Renal cortex interstitium (tissue), 11 donors: Measurements from ENCODE around the gene CUX1. TPM values are rescaled to one million over a fixed set of nuclear protein-coding genes. Genes with fewer than 3 reads are reported as not detected.
"Not testable (repeated sequence)": the region's sequence is repeated elsewhere in the genome, so short reads cannot be mapped to it uniquely, and the experiment has no call there.

Source experiments
- DNase-seq, 11 donors: peaks; one replicate each; pipeline ENCODE4 v3.0.0-alpha.2; 2013; ENCODE audit warnings: low read depth in 9 of 11, low spot score in 4 of 11; ENCODE audit errors: extremely low read depth in 1 of 11
- polyA plus RNA-seq, 3 donors: library from polyadenylated mRNA; unstranded; fragments of 120-200 nt; gene quantifications; one replicate each; pipeline ENCODE4 v1.2.1, GENCODE V29; 2013; ENCODE audit not compliant: insufficient read length in 3 of 3

The CUX1 gene
- polyA plus RNA-seq, 3 donors = 93.9 to 103 (median 98.0) TPM

DNA sequence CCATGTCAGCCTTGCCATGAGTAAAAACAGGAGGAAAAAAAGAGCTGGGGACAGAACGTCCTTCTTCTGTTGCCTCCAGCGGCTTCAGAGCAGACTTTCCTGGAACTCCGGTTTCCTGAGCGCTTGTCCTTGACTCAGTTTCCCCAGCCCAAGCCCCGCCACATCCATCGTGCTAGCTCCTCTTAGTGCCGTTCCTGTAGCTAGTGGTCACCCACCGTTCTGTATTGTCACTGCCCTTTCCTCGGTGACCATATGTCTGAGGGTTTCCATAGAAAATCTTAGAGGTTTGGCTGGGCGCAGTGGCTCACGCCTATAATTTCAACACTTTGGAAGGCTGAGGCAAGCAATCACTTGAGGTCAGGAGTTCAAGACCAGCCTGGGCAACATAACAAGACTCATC lies 100.1 kb downstream of the CUX1 start:
- DNase-seq = no peak

DNA sequence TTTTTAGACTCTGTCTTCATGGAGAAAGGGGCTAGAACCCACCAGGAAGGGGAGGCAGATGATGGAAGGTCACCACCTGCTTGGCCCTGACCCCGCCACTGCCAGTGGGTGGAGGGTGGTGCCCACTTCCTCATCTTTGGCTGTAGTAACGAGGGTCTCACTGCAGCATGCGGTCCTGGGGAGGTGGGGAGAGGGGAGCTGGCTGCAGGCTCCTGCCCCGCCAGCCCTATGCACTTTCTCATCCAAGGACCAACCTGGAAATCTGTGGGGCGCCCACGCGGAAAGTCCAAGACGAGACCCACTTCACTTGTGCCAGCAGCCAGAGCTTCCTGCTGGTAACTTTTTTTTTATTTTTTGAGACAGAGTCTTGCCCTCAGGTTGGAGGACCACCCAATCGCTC lies 101.0 kb downstream of the CUX1 start:
- no peak for DNase-seq

DNA sequence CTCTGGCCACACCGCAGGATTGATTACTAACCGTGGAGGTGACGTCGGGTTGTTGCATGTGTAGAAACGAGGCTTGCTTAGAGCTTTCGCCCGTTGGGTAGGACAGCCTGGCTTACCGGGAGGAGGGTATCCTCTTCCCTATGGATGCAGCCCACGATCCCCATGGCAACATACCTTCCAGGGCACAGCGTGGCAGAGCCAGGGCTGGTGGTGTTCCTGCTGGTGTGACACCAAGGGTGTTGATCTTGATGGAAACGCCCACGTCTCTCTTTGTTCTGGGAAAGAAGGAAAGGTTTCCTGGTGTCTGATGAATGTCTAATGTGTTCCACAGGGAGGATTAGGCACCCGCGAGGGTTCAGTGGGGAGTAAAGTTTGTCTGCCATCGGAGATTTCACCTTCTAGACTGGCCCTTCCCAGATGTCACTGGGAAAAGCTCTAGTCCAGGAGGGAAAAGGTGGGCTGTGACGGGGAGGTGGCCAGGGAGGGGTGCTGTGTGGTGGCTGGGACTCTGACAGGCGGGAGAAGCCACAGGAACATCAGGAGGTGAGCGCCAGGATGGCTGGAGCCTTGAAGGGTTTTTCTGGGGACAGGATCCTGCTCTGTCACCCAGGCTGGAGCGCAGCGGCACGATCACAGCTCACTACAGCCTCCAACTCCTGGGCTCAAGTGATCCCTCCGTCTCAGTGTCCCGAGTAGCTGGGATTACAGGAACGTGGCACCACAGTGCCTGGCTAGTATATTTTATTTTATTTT lies 102.1 kb downstream of the CUX1 start:
- no peak for DNase-seq

DNA sequence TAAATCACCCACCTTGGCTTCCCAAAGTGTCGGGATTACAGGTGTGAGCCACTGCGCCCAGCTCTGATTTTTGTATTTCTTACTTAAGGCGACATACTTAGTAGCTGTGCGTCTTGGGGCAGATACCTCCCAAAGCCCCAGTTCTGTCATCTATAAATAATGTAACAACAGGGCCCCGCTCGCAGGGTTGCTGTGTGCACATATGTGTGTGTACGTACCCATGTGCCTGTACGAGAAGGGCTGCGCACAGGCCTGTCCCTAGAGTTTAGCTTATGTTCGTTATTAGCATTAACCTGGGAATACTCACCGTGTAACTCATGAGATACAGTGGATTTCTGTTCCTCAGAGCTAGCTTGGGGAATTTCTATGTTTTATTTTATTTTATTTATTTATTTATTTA lies 103.6 kb downstream of the CUX1 start:
- no peak for DNase-seq

DNA sequence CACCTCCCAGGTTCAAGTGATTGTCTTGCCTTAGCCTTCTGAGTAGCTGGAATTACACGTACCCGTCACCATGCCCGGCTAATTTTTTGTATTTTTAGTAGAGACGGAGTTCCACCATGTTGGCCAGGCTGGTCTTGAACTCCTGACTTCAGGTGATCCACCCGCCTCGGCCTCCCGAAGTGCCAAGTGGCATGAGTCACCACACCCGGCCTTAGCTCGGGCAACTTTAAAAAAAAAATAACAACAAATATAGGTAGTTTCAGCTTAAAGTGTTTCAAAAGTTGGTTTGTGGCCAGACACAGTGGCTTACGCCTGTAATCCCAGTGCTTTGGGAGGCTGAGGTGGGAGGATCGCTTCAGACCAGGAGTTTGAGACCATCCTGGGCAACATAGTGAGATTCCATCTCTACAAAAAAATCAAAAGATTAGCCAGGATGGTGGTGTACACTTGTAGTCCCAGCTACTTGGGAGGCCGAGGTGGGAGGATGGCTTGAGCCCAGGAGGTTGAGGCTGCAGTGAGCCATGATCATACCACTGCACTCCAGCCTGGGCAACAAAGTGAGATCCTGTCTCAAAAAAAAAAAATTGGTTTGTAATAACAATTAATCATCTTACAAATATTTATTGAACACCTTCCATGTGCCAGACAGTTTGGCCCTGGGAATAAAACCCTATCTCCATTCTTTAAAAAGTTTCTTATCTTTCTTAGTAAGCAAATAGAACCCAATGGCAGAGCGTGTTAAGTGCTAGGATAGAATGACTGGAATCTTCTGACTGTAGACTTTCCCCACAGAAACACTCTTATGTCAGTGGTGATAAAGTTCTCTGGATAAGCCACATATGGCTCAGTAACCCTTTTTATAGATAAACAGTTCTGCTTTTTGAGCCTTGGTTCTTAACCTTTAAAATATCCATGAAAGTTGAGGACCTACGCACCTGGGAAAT lies 104.4 kb downstream of the CUX1 start:
- DNase-seq = not testable (repeated sequence)

DNA sequence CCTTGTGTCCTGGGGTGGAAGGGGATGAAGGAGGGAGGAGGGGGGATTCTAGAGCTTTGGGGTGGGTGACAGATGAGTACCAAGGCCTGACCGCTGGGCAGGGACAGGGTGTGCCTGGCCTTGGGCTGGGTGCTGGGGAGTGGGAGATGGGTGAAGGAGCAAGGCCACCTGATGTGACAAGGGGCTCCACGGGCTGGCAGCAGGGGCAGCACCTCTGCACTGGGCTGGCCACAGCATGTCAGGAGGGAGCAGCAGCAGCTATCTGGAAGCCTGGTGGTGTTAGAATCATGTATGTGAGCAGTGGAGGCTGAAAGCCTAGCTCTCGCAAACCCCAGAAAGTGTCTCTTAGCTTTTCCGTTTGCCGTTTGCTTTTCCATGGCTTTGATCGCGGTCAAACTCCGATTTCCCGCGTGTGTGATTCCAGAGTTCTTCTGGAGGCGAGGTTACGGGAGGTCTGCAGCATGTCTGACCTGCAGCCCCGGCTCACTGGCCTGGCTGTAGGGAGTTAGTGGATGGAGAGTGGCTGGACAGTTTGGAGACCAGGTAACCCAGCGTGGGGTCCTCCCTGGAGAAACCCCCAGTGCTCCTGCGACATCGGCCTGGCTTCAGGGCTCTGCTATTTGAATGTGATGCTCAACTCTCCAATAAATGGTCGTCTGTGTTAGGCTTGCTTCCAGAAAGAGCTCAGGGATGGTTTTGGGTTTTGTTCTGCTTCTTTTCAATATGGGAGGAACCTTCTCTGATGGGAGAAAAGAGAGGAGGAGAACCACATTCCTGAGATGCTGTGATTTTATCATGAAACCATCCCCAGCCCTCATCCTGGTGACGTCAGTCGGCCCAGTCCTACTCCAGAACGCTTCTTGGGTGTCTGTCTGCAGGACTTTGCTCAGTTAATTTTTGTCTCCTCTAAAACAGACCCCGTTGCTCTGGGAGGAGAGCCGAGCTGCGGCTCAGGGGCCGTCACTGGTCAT lies 105.5 kb downstream of the CUX1 start:
- DNase-seq = no peak

DNA sequence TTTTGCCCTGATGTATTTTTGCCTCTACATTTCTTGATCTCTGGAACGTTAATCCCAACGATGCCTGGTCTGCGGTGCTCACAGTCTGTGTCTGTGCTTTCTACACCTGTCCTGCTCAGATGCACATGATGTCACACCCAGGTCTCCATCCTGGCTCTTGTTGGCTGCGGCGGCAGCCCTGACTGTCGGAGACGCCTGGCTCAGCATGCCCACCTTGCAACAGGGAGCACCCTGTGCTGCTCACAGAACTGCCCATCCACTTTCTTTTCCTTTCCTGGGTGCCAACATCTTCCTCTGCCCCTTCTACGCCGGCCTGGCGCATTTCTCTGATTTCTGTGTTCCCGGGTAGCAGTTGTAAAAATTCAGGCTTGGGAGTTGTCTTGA lies 106.2 kb downstream of the CUX1 start:
- no peak for DNase-seq

DNA sequence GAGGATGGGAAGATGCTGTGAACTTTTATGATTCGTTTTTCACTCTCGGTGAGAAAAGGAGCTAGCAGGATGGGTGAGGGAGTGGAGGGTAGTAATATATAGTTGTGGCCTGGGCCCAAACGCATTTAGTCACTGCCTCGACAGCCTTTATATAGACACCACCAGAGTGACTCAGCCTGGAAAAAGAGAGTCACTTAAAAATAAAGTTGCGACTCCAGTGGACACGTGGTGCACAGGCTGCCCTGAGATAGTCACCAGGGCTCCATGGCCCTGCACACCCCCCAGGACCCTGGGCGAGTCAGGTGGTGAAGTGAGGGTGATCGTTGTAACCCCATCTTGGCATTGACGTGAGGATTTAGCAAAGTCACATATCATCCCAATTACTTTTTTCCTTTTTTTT lies 106.7 kb downstream of the CUX1 start:
- DNase-seq = no peak

DNA sequence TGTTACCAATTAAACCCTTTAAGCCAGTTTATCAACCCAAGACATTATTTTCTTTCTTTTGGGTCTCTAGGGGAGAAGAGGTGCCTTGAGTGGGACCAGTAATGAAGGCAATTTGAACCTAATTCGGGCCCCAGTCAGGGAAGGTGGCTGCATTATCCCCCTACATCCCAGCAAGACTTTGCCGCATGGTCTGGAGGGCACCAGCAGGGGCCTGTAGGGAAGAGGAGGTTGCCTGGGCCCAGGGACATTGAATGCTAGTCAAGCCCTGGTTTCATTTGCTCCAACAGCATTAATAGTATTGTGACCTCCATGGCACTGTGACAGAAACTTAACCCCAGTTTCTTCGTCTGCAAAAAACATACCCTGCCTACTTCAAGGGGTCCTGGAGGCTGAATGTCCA lies 108.8 kb downstream of the CUX1 start:
- no peak for DNase-seq

DNA sequence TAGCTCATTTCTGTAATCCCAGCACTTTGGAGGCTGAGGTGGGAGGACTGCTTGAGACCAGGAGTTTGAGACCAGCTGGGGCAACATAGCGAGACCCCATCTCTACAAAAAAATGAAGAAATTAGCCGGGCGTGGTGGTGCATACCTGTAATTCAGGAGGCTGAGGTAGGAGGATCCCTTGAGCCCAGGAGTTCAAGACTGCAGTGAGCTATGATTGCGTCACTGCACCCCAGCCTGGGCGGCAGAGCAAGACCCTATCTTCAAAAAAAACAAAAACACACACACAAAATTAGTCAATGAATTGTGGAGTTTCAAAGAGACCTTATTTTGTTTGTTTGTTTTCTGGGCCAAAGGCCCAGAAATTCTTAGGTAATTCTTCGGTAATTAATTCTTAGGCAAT lies 110.0 kb downstream of the CUX1 start:
- DNase-seq = no peak

DNA sequence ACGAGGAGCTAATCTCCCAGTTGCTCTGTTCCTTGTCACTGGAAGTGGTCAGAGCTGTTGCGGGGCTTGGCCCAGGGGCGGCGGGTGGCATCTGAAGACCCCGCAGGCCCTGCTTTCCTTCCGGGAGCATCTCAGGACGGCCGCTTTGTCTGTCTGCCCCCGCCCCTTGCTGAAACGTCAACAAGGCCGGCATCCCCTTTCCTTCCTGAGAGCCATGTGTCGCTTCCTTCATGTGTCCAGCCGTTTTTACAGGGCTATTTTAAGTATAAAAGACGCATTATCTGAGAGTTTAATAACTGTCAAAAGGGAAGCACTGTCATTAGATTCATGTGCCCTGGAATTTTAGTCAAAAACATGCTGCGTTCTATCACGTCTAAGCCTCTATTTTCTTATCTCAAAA lies 110.4 kb downstream of the CUX1 start:
- no peak for DNase-seq

DNA sequence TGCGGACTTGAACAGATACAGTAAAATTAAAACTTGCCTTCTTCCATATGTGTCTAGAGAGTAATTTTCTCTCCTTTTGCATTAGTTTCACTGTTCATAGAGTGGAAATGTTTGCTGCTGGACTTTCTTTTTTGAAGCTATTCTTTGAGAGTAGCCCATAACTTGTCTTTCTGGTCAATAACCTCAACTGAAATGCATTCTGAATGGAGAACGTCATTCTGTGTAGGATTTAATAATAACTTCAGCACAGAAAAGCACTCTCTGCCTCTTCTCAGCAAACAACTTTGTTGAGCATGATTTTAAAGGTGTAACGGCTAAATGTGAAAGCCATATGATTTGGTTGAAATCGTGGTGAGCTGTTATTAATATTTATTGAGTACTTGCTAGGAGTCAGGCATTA lies 111.8 kb downstream of the CUX1 start:
- DNase-seq = no peak

DNA sequence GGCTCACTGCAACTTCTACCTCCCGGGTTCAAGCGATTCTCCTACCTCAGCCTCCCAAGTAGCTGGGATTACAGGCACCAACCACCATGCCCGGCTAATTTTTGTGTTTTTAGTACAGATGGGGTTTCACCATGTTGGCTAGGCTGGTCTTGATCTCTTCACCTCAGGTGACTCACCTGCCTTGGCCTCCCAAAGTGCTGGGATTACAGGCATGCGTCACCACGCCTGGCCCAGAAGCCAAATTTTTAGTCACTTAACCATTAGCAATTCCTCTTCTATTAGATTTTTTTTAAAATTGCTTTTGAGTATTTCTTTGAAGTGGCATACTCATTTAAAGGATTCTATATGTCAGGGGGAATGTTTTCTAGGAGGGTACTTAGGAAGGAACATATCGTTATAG lies 112.5 kb downstream of the CUX1 start:
- DNase-seq = not testable (repeated sequence)

DNA sequence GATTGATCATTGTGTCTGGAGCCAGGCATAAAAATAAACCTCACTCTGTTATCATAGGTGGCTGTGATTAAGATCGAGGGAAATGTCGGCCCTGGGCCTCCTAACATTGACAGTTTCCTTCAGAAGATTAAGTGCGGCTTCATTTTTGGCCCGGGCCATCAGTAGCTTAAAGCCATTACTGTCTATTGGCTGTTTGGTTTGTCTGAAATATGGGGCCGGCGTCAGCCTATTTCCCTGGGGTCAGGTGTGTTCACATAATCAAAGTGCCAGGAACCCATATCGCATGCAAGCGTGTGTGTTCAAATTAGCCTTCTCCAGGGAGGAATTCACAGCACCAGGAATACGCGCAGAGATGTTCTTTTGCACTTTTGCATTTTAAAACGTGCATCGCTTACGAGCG lies 114.7 kb downstream of the CUX1 start:
- DNase-seq = no peak

DNA sequence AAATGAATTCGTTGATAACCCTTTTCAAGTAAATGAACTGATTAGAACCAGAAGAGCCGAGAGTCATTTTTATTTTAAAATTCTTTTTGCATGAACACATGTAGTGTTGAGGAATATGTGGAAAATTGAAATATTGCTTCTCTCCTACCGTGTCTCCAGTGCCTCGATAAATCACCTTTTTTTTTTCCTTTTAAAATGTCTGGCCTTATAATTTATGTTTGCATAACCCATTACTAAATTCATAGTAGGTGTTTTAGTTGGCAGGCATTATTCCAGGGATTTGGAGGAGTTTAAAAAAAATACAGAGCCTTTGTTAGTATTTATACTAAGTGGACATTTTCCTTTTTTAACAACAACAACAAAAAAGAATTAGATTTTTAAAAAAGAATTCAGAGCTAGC lies 115.6 kb downstream of the CUX1 start:
- DNase-seq = no peak

DNA sequence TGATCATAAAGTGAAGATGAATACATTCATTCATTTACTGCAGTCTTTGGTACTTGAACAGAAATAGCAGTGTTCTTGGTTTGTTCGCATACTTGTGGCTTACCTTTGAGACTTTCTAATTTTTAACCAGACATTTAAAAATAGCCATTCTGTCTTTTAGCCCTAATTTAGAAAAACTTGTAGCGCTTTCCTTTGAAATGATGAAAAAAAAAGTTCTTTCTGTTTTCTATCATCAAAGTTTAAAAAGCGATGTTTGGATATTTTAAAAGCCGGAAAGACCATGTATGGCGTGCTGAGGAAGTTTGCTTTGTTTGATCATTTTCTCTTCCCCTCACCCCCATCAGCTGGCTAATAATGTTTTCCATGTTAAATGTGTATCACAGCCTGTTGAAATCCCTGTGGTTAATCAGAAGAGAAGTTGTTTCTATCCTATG lies 116.3 kb downstream of the CUX1 start:
- DNase-seq = no peak

DNA sequence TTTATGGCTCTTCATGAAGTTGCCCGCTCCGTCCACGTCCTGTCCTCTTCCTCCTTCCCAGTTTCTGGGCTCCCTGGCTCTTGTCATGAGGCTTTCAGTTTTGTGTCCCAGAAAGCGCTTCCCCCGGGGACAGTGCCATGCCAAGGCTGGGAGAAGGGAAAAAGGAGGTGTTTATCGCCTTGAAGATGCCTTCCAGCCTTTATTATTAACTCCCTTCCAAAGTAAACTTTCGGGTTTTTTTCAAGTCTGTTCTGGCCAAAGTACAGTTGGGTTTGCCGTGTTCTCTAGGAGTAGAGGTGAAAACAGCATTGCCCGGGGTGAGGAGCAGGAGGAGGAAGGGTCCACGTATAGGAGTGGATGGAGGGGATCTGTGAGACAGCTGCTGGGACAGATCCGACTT lies 117.2 kb downstream of the CUX1 start:
- DNase-seq = no peak

DNA sequence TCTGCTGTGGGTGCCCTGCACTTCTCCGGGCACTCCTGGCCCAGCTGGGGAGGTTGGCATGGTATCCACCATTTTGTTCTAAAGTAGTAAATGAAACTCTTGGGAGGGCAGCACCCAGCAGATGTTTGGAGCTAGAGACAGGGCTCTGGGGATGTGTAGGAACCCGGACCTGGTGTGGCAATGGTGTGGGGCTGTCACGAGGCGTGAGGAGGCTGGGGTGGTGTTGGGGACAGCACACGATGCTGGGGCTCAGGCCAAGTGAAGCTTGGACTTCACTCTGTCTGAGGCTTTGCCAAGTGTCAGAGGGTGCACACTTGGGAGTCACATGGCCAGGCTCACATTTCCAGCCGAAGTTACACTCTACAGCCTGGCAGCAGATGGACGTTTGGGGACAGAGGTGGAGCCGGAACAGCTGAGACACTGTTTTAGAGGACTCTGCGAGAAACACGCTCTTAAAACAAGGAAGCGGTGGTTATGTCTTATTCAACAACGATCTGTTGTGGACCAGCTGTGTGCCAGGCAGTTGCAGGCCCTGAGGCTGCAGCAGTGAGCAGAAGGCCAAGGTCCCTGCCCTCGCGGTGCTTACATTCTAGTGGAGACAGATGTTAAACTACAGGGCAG lies 118.2 kb downstream of the CUX1 start:
- DNase-seq = no peak

DNA sequence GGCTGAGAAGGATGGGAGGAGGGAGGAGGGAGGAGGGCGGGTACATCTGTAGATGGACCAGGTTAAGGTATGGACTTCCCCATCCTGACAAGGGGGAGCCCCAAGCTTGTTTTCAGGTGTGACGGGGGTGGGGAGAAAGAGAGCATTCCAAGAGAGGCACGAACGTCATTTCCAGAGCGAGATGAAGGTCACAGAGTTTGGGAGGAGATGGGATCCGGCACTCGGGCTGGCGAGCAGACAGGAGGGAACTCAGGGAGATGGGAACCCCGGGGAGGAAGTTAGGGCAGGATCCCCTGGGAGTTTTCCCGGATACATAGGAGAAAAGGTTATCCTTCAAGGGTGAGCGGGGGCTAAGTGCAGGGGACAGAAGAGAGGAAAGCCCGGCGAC lies 118.8 kb downstream of the CUX1 start:
- DNase-seq = no peak
